CD1c-positive myeloid dendritic cell (primary cell): Measurements from ENCODE around the gene TMC6.
"Not testable (repeated sequence)": the region's sequence is repeated elsewhere in the genome, so short reads cannot be mapped to it uniquely, and the experiment has no call there.

ENCODE experiments used
- DNase-seq: peaks from one replicate; pipeline ENCODE4 v3.0.0-alpha.2; 2016; ENCODE audit errors: extremely low spot score

TMC6 gene

GRCh38 chr17:78124836-78125137 lies 3.8 kb downstream of the TMC6 start:
- no peak for DNase-seq

- DNase-seq: peak; percentile 58
These were observed 4.3 kb downstream of the TMC6 start for GRCh38 chr17:78124081-78124835.

GRCh38 chr17:78123258-78123929 lies 5.2 kb downstream of the TMC6 start:
- DNase-seq: no peak

GRCh38 chr17:78122931-78123249 lies 5.7 kb downstream of the TMC6 start:
- DNase-seq: no peak

- no peak for DNase-seq
These were observed 6.2 kb downstream of the TMC6 start for GRCh38 chr17:78122216-78122930.

GRCh38 chr17:78121801-78122215 lies 6.7 kb downstream of the TMC6 start:
- no peak for DNase-seq

GRCh38 chr17:78120971-78121800 lies 7.4 kb downstream of the TMC6 start:
- peak; percentile 22 for DNase-seq

- no peak for DNase-seq
These were observed 8.0 kb downstream of the TMC6 start for GRCh38 chr17:78120537-78120936.

- no peak for DNase-seq
These were observed 9.7 kb downstream of the TMC6 start for GRCh38 chr17:78118801-78119241.

GRCh38 chr17:78117027-78117981 lies 11.3 kb downstream of the TMC6 start:
- DNase-seq: no peak

- DNase-seq: no peak
These were observed 12.1 kb downstream of the TMC6 start for GRCh38 chr17:78116411-78116810.

GRCh38 chr17:78115803-78116202 lies 12.8 kb downstream of the TMC6 start:
- not testable (repeated sequence) for DNase-seq

- no peak for DNase-seq
These were observed 13.5 kb downstream of the TMC6 start for GRCh38 chr17:78114831-78115723.

- DNase-seq: peak; percentile 66
These were observed 14.5 kb downstream of the TMC6 start for GRCh38 chr17:78113804-78114785.

- peak; percentile 80 for DNase-seq
These were observed 15.8 kb downstream of the TMC6 start for GRCh38 chr17:78112518-78113471.

GRCh38 chr17:78111727-78112517 lies 16.6 kb downstream of the TMC6 start:
- DNase-seq: no peak
